Measurements from ENCODE around the gene ECI1.
A peak's percentile ranks its signal among the peaks of the same experiment; 100 is the strongest.

The ECI1 gene

DNA sequence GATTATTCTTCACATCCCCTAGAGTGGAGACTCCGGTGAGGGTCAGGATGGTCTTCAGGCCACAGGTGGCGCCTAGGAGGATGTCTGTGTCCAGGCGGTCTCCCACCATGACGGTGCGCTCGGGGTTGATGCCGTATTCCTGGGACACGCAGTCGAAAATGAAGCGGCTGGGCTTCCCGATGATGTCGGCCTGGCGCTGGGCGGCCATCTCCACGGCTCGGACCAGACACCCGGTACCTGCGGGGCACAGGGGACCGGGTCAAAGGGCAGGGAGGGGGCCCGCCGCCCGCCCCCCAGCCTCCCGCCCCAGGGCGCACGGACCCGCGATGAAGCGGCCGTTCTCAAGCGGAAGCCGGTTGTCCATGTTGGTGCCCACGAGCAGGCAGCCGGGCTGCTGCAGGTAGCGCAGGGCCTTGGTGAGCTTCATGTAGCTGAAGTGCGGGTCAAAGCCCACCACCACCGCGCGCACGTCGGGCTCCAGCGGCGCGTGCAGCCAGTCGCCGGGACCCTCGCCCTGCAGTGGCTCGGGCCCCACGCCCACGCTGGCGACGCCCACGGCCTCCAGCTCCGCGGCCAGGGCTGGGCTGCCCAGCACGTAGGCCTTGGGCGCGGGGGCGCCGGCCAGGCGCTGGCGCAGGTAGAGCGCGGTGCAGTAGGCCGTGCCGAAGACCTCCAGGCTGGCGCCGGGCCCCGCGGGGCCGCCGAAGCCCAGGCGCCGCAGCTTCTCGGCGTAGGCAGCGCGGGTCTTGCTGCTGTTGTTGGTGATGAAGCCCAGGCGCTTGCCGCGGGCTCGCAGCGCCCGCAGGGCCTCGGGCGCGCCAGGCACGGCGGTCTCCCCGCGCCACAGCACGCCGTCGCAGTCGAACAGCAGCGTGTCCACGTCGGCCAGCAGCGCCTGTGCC lies 37.3 kb downstream of the ECI1 start:
- Histone ChIP-seq H3K4me3 (replicated peaks; ENCODE audit: low read depth, low read length) (peak overlapping the region; percentile 76), H3K27me3 (replicated peaks; ENCODE audit: control insufficient read depth, insufficient read depth, low read length) (no peaks in the 10 kb centered on the region), H3K36me3 (ENCODE audit: control insufficient read depth, insufficient read depth, low read length) (peaks cover 3% of the 10 kb centered on the region)
- peak; percentile 51 for DNase-seq (ENCODE audit: extremely low read depth, insufficient read length)
- TF ChIP-seq, protein P1, sequence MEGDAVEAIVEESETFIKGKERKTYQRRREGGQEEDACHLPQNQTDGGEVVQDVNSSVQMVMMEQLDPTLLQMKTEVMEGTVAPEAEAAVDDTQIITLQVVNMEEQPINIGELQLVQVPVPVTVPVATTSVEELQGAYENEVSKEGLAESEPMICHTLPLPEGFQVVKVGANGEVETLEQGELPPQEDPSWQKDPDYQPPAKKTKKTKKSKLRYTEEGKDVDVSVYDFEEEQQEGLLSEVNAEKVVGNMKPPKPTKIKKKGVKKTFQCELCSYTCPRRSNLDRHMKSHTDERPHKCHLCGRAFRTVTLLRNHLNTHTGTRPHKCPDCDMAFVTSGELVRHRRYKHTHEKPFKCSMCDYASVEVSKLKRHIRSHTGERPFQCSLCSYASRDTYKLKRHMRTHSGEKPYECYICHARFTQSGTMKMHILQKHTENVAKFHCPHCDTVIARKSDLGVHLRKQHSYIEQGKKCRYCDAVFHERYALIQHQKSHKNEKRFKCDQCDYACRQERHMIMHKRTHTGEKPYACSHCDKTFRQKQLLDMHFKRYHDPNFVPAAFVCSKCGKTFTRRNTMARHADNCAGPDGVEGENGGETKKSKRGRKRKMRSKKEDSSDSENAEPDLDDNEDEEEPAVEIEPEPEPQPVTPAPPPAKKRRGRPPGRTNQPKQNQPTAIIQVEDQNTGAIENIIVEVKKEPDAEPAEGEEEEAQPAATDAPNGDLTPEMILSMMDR (IDR thresholded peaks at IDR 0.05; ENCODE audit: insufficient read depth, low read length, poor library complexity, severe bottlenecking), result no peak

- DNase-seq (ENCODE audit: extremely low read depth, insufficient read length), result no peak
- no peaks in the 10 kb centered on the region for H3K27me3 ChIP-seq (replicated peaks; ENCODE audit: control insufficient read depth, insufficient read depth, low read length)
- peaks cover 10% of the 10 kb centered on the region for H3K36me3 ChIP-seq (ENCODE audit: control insufficient read depth, insufficient read depth, low read length)
- peak overlapping the region; percentile 76 for H3K4me3 ChIP-seq (replicated peaks; ENCODE audit: low read depth, low read length)
- TF ChIP-seq, protein P1 (IDR thresholded peaks at IDR 0.05; ENCODE audit: insufficient read depth, low read length, poor library complexity, severe bottlenecking), result no peak
These were observed 38.7 kb downstream of the ECI1 start for GRCh38 chr16:2212362-2213324.

- no peak overlapping the region for H3K4me3 ChIP-seq (replicated peaks; ENCODE audit: low read depth, low read length)
- no peaks in the 10 kb centered on the region for H3K27me3 ChIP-seq (replicated peaks; ENCODE audit: control insufficient read depth, insufficient read depth, low read length)
- no peak for DNase-seq (ENCODE audit: extremely low read depth, insufficient read length)
- H3K36me3 ChIP-seq (ENCODE audit: control insufficient read depth, insufficient read depth, low read length), result peaks cover 16% of the 10 kb centered on the region
- TF ChIP-seq, protein P1 (IDR thresholded peaks at IDR 0.05; ENCODE audit: insufficient read depth, low read length, poor library complexity, severe bottlenecking), result no peak
These were observed 39.5 kb downstream of the ECI1 start for GRCh38 chr16:2211923-2212347.

GRCh38 chr16:2210386-2211365 lies 40.7 kb downstream of the ECI1 start, which contains the start of gene BRICD5:
Gene BRICD5, minus strand, starts transcription at chr16:2210863. Its CDS starts 30 bp downstream, at chr16:2210833.
- Histone ChIP-seq H3K4me3 (replicated peaks; ENCODE audit: low read depth, low read length) (no peak within 1 kb of the TSS), H3K36me3 (ENCODE audit: control insufficient read depth, insufficient read depth, low read length) (peaks cover 16% of the 10 kb centered on the region), H3K27me3 (replicated peaks; ENCODE audit: control insufficient read depth, insufficient read depth, low read length) (no peaks in the 10 kb centered on the region)
- DNase-seq (ENCODE audit: extremely low read depth, insufficient read length), result no peak
- TF ChIP-seq, protein P1 (IDR thresholded peaks at IDR 0.05; ENCODE audit: insufficient read depth, low read length, poor library complexity, severe bottlenecking), result no peak

GRCh38 chr16:2210009-2210332 lies 41.4 kb downstream of the ECI1 start:
- DNase-seq (ENCODE audit: extremely low read depth, insufficient read length), result no peak
- Histone ChIP-seq H3K36me3 (ENCODE audit: control insufficient read depth, insufficient read depth, low read length) (peaks cover 16% of the 10 kb centered on the region), H3K27me3 (replicated peaks; ENCODE audit: control insufficient read depth, insufficient read depth, low read length) (no peaks in the 10 kb centered on the region), H3K4me3 (replicated peaks; ENCODE audit: low read depth, low read length) (no peak overlapping the region)
- TF ChIP-seq, protein P1 (IDR thresholded peaks at IDR 0.05; ENCODE audit: insufficient read depth, low read length, poor library complexity, severe bottlenecking), result no peak
